ENCODE results near the gene LRRC58.

Gene LRRC58

GRCh38 chr3:120274739-120275167 is 74.4 kb downstream of the LRRC58 start:
- no peak for FAIRE-seq
